Measurements from ENCODE around the gene RCAN2. TPM values are rescaled to one million over a fixed set of nuclear protein-coding genes. Genes with fewer than 3 reads are reported as not detected.
A peak's percentile ranks its signal among the peaks of the same experiment; 100 is the strongest.

RCAN2 gene
- polyA plus RNA-seq, 1 donor: 4.7 TPM

- no peak for DNase-seq
- 83% methylated on average over 2 of the region's 2 CpGs for WGBS (ENCODE audit: insufficient coverage, low lambda C conversion rate)
- H3K9me3 ChIP-seq (ENCODE audit: control insufficient read depth, low read depth, low read length): no peaks in the 10 kb centered on the region
- H3K4me3 ChIP-seq (ENCODE audit: low read length): no peak overlapping the region
- H3K27me3 ChIP-seq (ENCODE audit: control insufficient read depth, insufficient read depth, low read length): no peaks in the 10 kb centered on the region
- no peaks in the 10 kb centered on the region for H3K36me3 ChIP-seq (ENCODE audit: control insufficient read depth, insufficient read depth, low read length)
- no peaks in the 10 kb centered on the region for H3K4me1 ChIP-seq (ENCODE audit: control insufficient read depth, insufficient read depth, low read length)
- H3K27ac ChIP-seq (ENCODE audit: low read length): no peak overlapping the region
Observed at GRCh38 chr6:46367354-46368168, 123.7 kb downstream of the RCAN2 start.

DNA sequence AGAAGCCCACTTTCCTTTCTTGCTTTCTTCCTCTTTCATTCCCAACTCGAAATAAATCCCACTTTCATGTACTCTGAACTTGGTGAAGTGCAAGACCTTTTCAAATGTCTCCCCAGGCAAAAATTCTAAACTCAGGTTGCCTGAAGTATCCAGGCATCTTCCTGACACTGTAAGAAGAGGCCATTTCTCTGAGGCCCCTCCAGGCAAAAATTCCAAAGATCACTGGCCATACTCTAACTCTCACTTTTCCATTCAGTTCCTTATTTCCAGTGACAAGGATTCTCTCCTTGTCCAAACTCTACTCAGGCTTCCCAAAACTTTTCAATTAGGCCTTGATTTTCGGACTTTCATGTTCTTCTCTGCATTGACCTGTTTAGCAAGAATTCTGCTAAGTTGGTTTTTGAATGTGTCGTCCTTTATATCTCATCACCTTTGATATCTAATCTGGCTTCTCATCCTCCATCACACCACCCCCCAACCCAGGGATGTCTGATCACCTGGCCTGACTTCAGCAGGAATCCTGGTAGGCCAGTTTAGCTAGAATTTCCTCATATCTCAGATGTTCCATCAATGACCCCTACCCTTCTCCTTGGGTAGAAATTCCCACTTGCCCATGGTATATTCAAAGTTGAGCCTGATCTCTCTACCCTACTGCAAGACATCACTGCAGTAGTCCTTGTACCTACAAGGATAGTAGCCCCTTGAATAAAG lies 124.9 kb downstream of the RCAN2 start:
- Histone ChIP-seq H3K36me3 (ENCODE audit: control insufficient read depth, insufficient read depth, low read length) (no peaks in the 10 kb centered on the region), H3K9me3 (ENCODE audit: control insufficient read depth, low read depth, low read length) (no peaks in the 10 kb centered on the region), H3K4me3 (ENCODE audit: low read length) (no peak overlapping the region), H3K4me1 (ENCODE audit: control insufficient read depth, insufficient read depth, low read length) (no peaks in the 10 kb centered on the region), H3K27ac (ENCODE audit: low read length) (no peak overlapping the region), H3K27me3 (ENCODE audit: control insufficient read depth, insufficient read depth, low read length) (no peaks in the 10 kb centered on the region)
- no peak for DNase-seq
- 93% methylated on average over 3 of the region's 3 CpGs for WGBS (ENCODE audit: insufficient coverage, low lambda C conversion rate)

DNA sequence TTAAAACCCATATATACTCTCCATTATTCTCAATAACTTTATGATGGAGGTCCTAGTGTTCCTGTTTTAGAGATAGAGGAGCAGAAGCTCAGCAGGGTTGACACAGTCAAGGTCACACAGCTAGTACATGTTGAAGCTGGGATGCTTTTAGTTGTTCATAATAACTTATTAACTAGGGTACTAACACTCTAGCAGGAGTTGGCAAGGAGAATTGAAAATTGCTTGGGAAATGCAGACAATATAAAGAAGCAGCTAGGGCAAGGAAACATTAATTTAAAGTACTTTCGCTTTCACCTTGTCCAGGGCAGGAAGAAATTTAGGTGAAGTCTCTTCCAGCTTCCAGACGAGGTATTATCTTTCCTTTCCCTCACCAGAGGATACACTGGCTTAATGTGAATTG lies 133.7 kb downstream of the RCAN2 start:
- Histone ChIP-seq H3K36me3 (ENCODE audit: control insufficient read depth, insufficient read depth, low read length) (no peaks in the 10 kb centered on the region), H3K4me1 (ENCODE audit: control insufficient read depth, insufficient read depth, low read length) (no peaks in the 10 kb centered on the region), H3K27me3 (ENCODE audit: control insufficient read depth, insufficient read depth, low read length) (no peaks in the 10 kb centered on the region), H3K27ac (ENCODE audit: low read length) (no peak overlapping the region), H3K9me3 (ENCODE audit: control insufficient read depth, low read depth, low read length) (no peaks in the 10 kb centered on the region), H3K4me3 (ENCODE audit: low read length) (no peak overlapping the region)
- whole genome bisulfite sequencing (ENCODE audit: insufficient coverage, low lambda C conversion rate): 40% methylated on average over 2 of the region's 2 CpGs
- peak in 1 of 2 donors; percentile 9 for DNase-seq

DNA sequence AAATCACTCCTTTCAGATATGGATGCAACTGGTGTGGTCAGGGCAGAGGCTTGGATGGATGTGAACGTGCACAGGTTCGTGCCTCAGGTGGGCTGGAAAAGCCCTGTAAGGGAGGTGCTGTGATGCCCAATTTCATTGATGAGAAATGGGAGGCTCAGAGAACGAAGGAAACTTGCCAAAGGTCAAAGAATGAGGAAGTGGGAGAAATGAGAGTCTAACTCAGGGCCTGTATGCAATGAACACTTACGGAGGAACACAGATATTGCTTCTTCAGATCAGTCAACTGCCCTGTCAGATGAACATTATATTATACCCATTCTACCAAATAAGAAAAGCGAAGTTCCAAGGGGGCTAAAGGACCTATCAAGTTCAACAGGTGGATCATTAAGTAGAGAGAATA lies 134.7 kb downstream of the RCAN2 start:
- no peaks in the 10 kb centered on the region for H3K27me3 ChIP-seq (ENCODE audit: control insufficient read depth, insufficient read depth, low read length)
- no peaks in the 10 kb centered on the region for H3K9me3 ChIP-seq (ENCODE audit: control insufficient read depth, low read depth, low read length)
- no peak for DNase-seq
- H3K4me3 ChIP-seq (ENCODE audit: low read length): no peak overlapping the region
- no peaks in the 10 kb centered on the region for H3K36me3 ChIP-seq (ENCODE audit: control insufficient read depth, insufficient read depth, low read length)
- 100% methylated on average over 1 of the region's 5 CpGs for WGBS (ENCODE audit: insufficient coverage, low lambda C conversion rate)
- H3K4me1 ChIP-seq (ENCODE audit: control insufficient read depth, insufficient read depth, low read length): no peaks in the 10 kb centered on the region
- H3K27ac ChIP-seq (ENCODE audit: low read length): no peak overlapping the region

- no peaks in the 10 kb centered on the region for H3K27me3 ChIP-seq (ENCODE audit: control insufficient read depth, insufficient read depth, low read length)
- no peaks in the 10 kb centered on the region for H3K9me3 ChIP-seq (ENCODE audit: control insufficient read depth, low read depth, low read length)
- H3K36me3 ChIP-seq (ENCODE audit: control insufficient read depth, insufficient read depth, low read length): no peaks in the 10 kb centered on the region
- H3K4me1 ChIP-seq (ENCODE audit: control insufficient read depth, insufficient read depth, low read length): no peaks in the 10 kb centered on the region
- no CpG with 5 or more reads among the region's 3 CpGs for WGBS (ENCODE audit: insufficient coverage, low lambda C conversion rate)
- H3K27ac ChIP-seq (ENCODE audit: low read length): no peak overlapping the region
- no peak overlapping the region for H3K4me3 ChIP-seq (ENCODE audit: low read length)
- DNase-seq: no peak
Observed at GRCh38 chr6:46353528-46353927, 137.7 kb downstream of the RCAN2 start.

- WGBS (ENCODE audit: insufficient coverage, low lambda C conversion rate): no CpG with 5 or more reads among the region's 2 CpGs
- H3K27ac ChIP-seq (ENCODE audit: low read length): no peak overlapping the region
- no peak overlapping the region for H3K4me3 ChIP-seq (ENCODE audit: low read length)
- H3K4me1 ChIP-seq (ENCODE audit: control insufficient read depth, insufficient read depth, low read length): no peaks in the 10 kb centered on the region
- no peak for DNase-seq
- no peaks in the 10 kb centered on the region for H3K27me3 ChIP-seq (ENCODE audit: control insufficient read depth, insufficient read depth, low read length)
- no peaks in the 10 kb centered on the region for H3K9me3 ChIP-seq (ENCODE audit: control insufficient read depth, low read depth, low read length)
- no peaks in the 10 kb centered on the region for H3K36me3 ChIP-seq (ENCODE audit: control insufficient read depth, insufficient read depth, low read length)
Observed at GRCh38 chr6:46352541-46353268, 138.5 kb downstream of the RCAN2 start.

GRCh38 chr6:46350714-46351113 lies 140.5 kb downstream of the RCAN2 start:
- Histone ChIP-seq H3K9me3 (ENCODE audit: control insufficient read depth, low read depth, low read length) (no peaks in the 10 kb centered on the region), H3K27ac (ENCODE audit: low read length) (no peak overlapping the region)

GRCh38 chr6:46347669-46348068 lies 143.6 kb downstream of the RCAN2 start:
- no peaks in the 10 kb centered on the region for H3K36me3 ChIP-seq (ENCODE audit: control insufficient read depth, insufficient read depth, low read length)
- H3K4me3 ChIP-seq (ENCODE audit: low read length): no peak overlapping the region
- H3K4me1 ChIP-seq (ENCODE audit: control insufficient read depth, insufficient read depth, low read length): no peaks in the 10 kb centered on the region
- H3K27ac ChIP-seq (ENCODE audit: low read length): no peak overlapping the region
- H3K9me3 ChIP-seq (ENCODE audit: control insufficient read depth, low read depth, low read length): no peaks in the 10 kb centered on the region
- H3K27me3 ChIP-seq (ENCODE audit: control insufficient read depth, insufficient read depth, low read length): no peaks in the 10 kb centered on the region
- 67% methylated on average over 1 of the region's 3 CpGs for WGBS (ENCODE audit: insufficient coverage, low lambda C conversion rate)
- no peak for DNase-seq

More at GRCh38 chr6:46350714-46351113, 140.5 kb downstream of the RCAN2 start:
- H3K27me3 ChIP-seq (ENCODE audit: control insufficient read depth, insufficient read depth, low read length): no peaks in the 10 kb centered on the region
- H3K4me3 ChIP-seq (ENCODE audit: low read length): no peak overlapping the region
- no peaks in the 10 kb centered on the region for H3K36me3 ChIP-seq (ENCODE audit: control insufficient read depth, insufficient read depth, low read length)
- no CpG with 5 or more reads among the region's 1 CpG for WGBS (ENCODE audit: insufficient coverage, low lambda C conversion rate)
- no peak for DNase-seq
- no peaks in the 10 kb centered on the region for H3K4me1 ChIP-seq (ENCODE audit: control insufficient read depth, insufficient read depth, low read length)

- whole genome bisulfite sequencing (ENCODE audit: insufficient coverage, low lambda C conversion rate): no CpG with 5 or more reads among the region's 2 CpGs
- Histone ChIP-seq H3K9me3 (ENCODE audit: control insufficient read depth, low read depth, low read length) (no peaks in the 10 kb centered on the region), H3K27ac (ENCODE audit: low read length) (no peak overlapping the region), H3K4me1 (ENCODE audit: control insufficient read depth, insufficient read depth, low read length) (no peaks in the 10 kb centered on the region), H3K4me3 (ENCODE audit: low read length) (no peak overlapping the region), H3K27me3 (ENCODE audit: control insufficient read depth, insufficient read depth, low read length) (no peaks in the 10 kb centered on the region), H3K36me3 (ENCODE audit: control insufficient read depth, insufficient read depth, low read length) (no peaks in the 10 kb centered on the region)
- no peak for DNase-seq
Observed at GRCh38 chr6:46340246-46340645, 151.0 kb downstream of the RCAN2 start.

GRCh38 chr6:46338131-46338530 lies 153.1 kb downstream of the RCAN2 start:
- DNase-seq: no peak
- WGBS (ENCODE audit: insufficient coverage, low lambda C conversion rate): no CpG with 5 or more reads among the region's 2 CpGs
- Histone ChIP-seq H3K27ac (ENCODE audit: low read length) (no peak overlapping the region), H3K36me3 (ENCODE audit: control insufficient read depth, insufficient read depth, low read length) (no peaks in the 10 kb centered on the region), H3K4me3 (ENCODE audit: low read length) (no peak overlapping the region), H3K4me1 (ENCODE audit: control insufficient read depth, insufficient read depth, low read length) (no peaks in the 10 kb centered on the region), H3K9me3 (ENCODE audit: control insufficient read depth, low read depth, low read length) (no peaks in the 10 kb centered on the region), H3K27me3 (ENCODE audit: control insufficient read depth, insufficient read depth, low read length) (no peaks in the 10 kb centered on the region)

Measured in large intestine (tissue), 3 donors.